ENCODE measurements around the gene FOXP1.

DNA sequence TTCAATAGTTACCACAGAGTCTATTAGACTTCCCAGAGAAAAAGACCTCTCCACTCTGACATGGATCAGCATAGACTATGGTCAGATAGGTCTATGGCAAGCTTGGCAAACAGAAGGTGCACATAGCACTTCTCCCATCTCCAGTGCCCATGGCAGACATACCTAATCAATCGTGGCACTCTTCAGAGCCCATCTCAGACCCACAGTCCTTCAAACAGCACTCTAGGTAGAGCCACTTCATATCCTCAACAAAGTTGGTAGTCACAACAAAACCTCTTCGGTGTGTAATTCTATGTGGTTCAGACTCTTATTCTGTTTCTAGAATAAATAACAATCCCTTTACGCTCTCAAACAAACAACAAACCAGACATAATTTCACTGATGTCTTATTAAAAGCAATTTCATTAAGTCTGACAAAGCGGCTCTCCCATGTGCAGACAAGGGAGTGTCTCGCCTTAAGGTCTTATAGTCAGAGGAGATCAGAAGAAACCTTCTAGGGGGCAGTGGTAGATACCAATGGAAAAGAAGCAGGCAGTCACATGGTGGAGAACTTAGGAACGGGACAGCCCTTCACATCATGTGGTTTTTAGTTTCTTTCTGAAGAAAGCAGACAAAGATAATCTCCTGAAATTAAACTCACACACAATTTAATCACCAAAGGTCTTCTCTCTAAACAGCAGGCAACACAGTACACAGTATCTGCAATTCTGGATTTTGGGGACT, 483.4 kb downstream of the FOXP1 start:
- TF ChIP-seq, protein P1, sequence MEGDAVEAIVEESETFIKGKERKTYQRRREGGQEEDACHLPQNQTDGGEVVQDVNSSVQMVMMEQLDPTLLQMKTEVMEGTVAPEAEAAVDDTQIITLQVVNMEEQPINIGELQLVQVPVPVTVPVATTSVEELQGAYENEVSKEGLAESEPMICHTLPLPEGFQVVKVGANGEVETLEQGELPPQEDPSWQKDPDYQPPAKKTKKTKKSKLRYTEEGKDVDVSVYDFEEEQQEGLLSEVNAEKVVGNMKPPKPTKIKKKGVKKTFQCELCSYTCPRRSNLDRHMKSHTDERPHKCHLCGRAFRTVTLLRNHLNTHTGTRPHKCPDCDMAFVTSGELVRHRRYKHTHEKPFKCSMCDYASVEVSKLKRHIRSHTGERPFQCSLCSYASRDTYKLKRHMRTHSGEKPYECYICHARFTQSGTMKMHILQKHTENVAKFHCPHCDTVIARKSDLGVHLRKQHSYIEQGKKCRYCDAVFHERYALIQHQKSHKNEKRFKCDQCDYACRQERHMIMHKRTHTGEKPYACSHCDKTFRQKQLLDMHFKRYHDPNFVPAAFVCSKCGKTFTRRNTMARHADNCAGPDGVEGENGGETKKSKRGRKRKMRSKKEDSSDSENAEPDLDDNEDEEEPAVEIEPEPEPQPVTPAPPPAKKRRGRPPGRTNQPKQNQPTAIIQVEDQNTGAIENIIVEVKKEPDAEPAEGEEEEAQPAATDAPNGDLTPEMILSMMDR (IDR thresholded peaks at IDR 0.05 in 4 of 5, conservative IDR thresholded peaks at IDR 0.05 in 1 of 5) = no peak
- TF ChIP-seq POLR2A (IDR thresholded peaks at IDR 0.05) = no peak
